HAP-1 (cell line): Measurements from ENCODE around the gene FAM20A.
"Not testable (repeated sequence)": the region's sequence is repeated elsewhere in the genome, so short reads cannot be mapped to it uniquely, and the experiment has no call there.

ENCODE experiments used
- DNase-seq, 2 experiments: peaks; one replicate each; pipeline ENCODE4 v3.0.0-alpha.2; 2016 to 2020; ENCODE audit warnings: low spot score in 2 of 2
- H3K27me3 ChIP-seq: fragments of 250-450 bp; sonication (Bioruptor Pico); 2 replicates; pipeline ENCODE4 v1.5.1; 2020; ENCODE audit warnings: low read depth, mild to moderate bottlenecking, moderate library complexity
- H3K36me3 ChIP-seq: fragments of 250-450 bp; sonication (Bioruptor Pico); replicated peaks from 2 replicates; pipeline ENCODE4 v1.5.1; 2020; ENCODE audit warnings: mild to moderate bottlenecking
- H3K4me1 ChIP-seq: fragments of 250-450 bp; sonication (Bioruptor Pico); 2 replicates; pipeline ENCODE4 v1.5.1; 2020; ENCODE audit warnings: mild to moderate bottlenecking
- H3K4me3 ChIP-seq: fragments of 250-450 bp; sonication (Bioruptor Pico); 2 replicates; pipeline ENCODE4 v1.5.1; 2020; ENCODE audit warnings: mild to moderate bottlenecking, moderate library complexity
- H3K9me3 ChIP-seq: fragments of 250-450 bp; sonication (Bioruptor Pico); 2 replicates; pipeline ENCODE4 v1.5.1; 2020; ENCODE audit warnings: mild to moderate bottlenecking, moderate library complexity
- in situ Hi-C: fragments of 300-500 bp; cut with MboI; formaldehyde crosslinking; loops from 3 replicates; pipeline ENCODE4 v1.14.3; 2020; ENCODE audit warnings: low sequenced_read_pairs, inconsistent platforms, mixed read lengths

Gene FAM20A

GRCh38 chr17:68592009-68592408 lies 9.2 kb downstream of the FAM20A start:
- Histone ChIP-seq H3K9me3 (no peaks in the 10 kb centered on the region), H3K36me3 (no peaks in the 10 kb centered on the region), H3K4me3 (no peak overlapping the region), H3K27me3 (no peaks in the 10 kb centered on the region), H3K4me1 (no peaks in the 10 kb centered on the region)
- no peak for DNase-seq
- in situ Hi-C loops = no loop called here

- in situ Hi-C loops = no loop called here
- no peak for DNase-seq
- H3K4me1 ChIP-seq = no peaks in the 10 kb centered on the region
- no peaks in the 10 kb centered on the region for H3K36me3 ChIP-seq
- no peaks in the 10 kb centered on the region for H3K27me3 ChIP-seq
- no peak overlapping the region for H3K4me3 ChIP-seq
- H3K9me3 ChIP-seq = no peaks in the 10 kb centered on the region
Observed at GRCh38 chr17:68591583-68591982, 9.6 kb downstream of the FAM20A start.

GRCh38 chr17:68589086-68589485 lies 12.1 kb downstream of the FAM20A start:
- Histone ChIP-seq H3K27me3 (no peaks in the 10 kb centered on the region), H3K4me3 (no peak overlapping the region), H3K9me3 (no peaks in the 10 kb centered on the region), H3K36me3 (no peaks in the 10 kb centered on the region), H3K4me1 (no peaks in the 10 kb centered on the region)
- DNase-seq = no peak
- in situ Hi-C loops = no loop called here

GRCh38 chr17:68588362-68588761 lies 12.8 kb downstream of the FAM20A start:
- Histone ChIP-seq H3K36me3 (no peaks in the 10 kb centered on the region), H3K27me3 (no peaks in the 10 kb centered on the region), H3K4me1 (no peaks in the 10 kb centered on the region), H3K4me3 (no peak overlapping the region), H3K9me3 (no peaks in the 10 kb centered on the region)
- DNase-seq = no peak
- in situ Hi-C loops = no loop called here

GRCh38 chr17:68587847-68588246 lies 13.3 kb downstream of the FAM20A start:
- H3K4me3 ChIP-seq = no peak overlapping the region
- in situ Hi-C loops = no loop called here
- no peaks in the 10 kb centered on the region for H3K36me3 ChIP-seq
- H3K27me3 ChIP-seq = no peaks in the 10 kb centered on the region
- no peaks in the 10 kb centered on the region for H3K4me1 ChIP-seq
- DNase-seq = no peak
- H3K9me3 ChIP-seq = no peaks in the 10 kb centered on the region

- in situ Hi-C loops = no loop called here
- H3K36me3 ChIP-seq = no peaks in the 10 kb centered on the region
- no peak overlapping the region for H3K4me3 ChIP-seq
- no peak for DNase-seq
- H3K27me3 ChIP-seq = no peaks in the 10 kb centered on the region
- no peaks in the 10 kb centered on the region for H3K9me3 ChIP-seq
- H3K4me1 ChIP-seq = no peaks in the 10 kb centered on the region
Observed at GRCh38 chr17:68587026-68587425, 14.1 kb downstream of the FAM20A start.

- no peaks in the 10 kb centered on the region for H3K36me3 ChIP-seq
- H3K27me3 ChIP-seq = no peaks in the 10 kb centered on the region
- no peaks in the 10 kb centered on the region for H3K9me3 ChIP-seq
- no peaks in the 10 kb centered on the region for H3K4me1 ChIP-seq
- in situ Hi-C loops = no loop called here
- H3K4me3 ChIP-seq = no peak overlapping the region
- no peak for DNase-seq
Observed at GRCh38 chr17:68585643-68586042, 15.5 kb downstream of the FAM20A start.

GRCh38 chr17:68584581-68585303 lies 16.4 kb downstream of the FAM20A start:
- Histone ChIP-seq H3K36me3 (no peaks in the 10 kb centered on the region), H3K9me3 (no peaks in the 10 kb centered on the region), H3K4me1 (no peaks in the 10 kb centered on the region), H3K4me3 (no peak overlapping the region), H3K27me3 (no peaks in the 10 kb centered on the region)
- no peak for DNase-seq
- in situ Hi-C loops = no loop called here

- DNase-seq, H3K9me3 ChIP-seq, H3K27me3 ChIP-seq, H3K4me1 ChIP-seq, H3K4me3 ChIP-seq, in situ Hi-C loops, H3K36me3 ChIP-seq: not testable (repeated sequence)
Observed at GRCh38 chr17:68582867-68583266, 18.3 kb downstream of the FAM20A start.

- in situ Hi-C loops = no loop called here
- Histone ChIP-seq H3K36me3 (no peaks in the 10 kb centered on the region), H3K4me1 (no peaks in the 10 kb centered on the region), H3K4me3 (no peak overlapping the region), H3K27me3 (no peaks in the 10 kb centered on the region), H3K9me3 (no peaks in the 10 kb centered on the region)
- no peak for DNase-seq
Observed at GRCh38 chr17:68581863-68582645, 19.1 kb downstream of the FAM20A start.

- Histone ChIP-seq H3K4me3 (no peak overlapping the region), H3K9me3 (no peaks in the 10 kb centered on the region), H3K4me1 (no peaks in the 10 kb centered on the region), H3K27me3 (no peaks in the 10 kb centered on the region), H3K36me3 (no peaks in the 10 kb centered on the region)
- no peak for DNase-seq
- in situ Hi-C loops = no loop called here
Observed at GRCh38 chr17:68580236-68580770, 20.9 kb downstream of the FAM20A start.

- Histone ChIP-seq H3K9me3 (no peaks in the 10 kb centered on the region), H3K4me1 (no peaks in the 10 kb centered on the region), H3K4me3 (no peak overlapping the region), H3K27me3 (no peaks in the 10 kb centered on the region), H3K36me3 (no peaks in the 10 kb centered on the region)
- in situ Hi-C loops = no loop called here
- no peak for DNase-seq
Observed at GRCh38 chr17:68579194-68579927, 21.8 kb downstream of the FAM20A start.

- DNase-seq = no peak
- H3K9me3 ChIP-seq = no peaks in the 10 kb centered on the region
- H3K4me3 ChIP-seq = no peak overlapping the region
- in situ Hi-C loops = no loop called here
- H3K36me3 ChIP-seq = no peaks in the 10 kb centered on the region
- H3K4me1 ChIP-seq = no peaks in the 10 kb centered on the region
- H3K27me3 ChIP-seq = no peaks in the 10 kb centered on the region
Observed at GRCh38 chr17:68578236-68578635, 22.9 kb downstream of the FAM20A start.

GRCh38 chr17:68577497-68577821 lies 23.7 kb downstream of the FAM20A start:
- H3K4me1 ChIP-seq = no peaks in the 10 kb centered on the region
- no peak for DNase-seq
- H3K9me3 ChIP-seq = no peaks in the 10 kb centered on the region
- no peak overlapping the region for H3K4me3 ChIP-seq
- no peaks in the 10 kb centered on the region for H3K36me3 ChIP-seq
- in situ Hi-C loops = no loop called here
- no peaks in the 10 kb centered on the region for H3K27me3 ChIP-seq
